PC-9 (cell line): ENCODE measurements around the gene RPS27. TPM values are rescaled to one million over a fixed set of nuclear protein-coding genes. Genes with fewer than 3 reads are reported as not detected.
A peak's percentile ranks its signal among the peaks of the same experiment; 100 is the strongest.

Experiments
- BruUV-seq: library from RNA; stranded (reverse); fragments of 400-500 nt; replicated peaks from 2 replicates; lab custom pipeline; 2021; lab: Mats Ljungman, UMichigan
- CTCF ChIA-PET: fragments of 300-600 bp; sonication (Branson Sonifier 250); formaldehyde crosslinking; loops from one replicate; lab custom pipeline; 2022; ENCODE audit warnings: antibody characterized with exemption; lab: Charles Lee
- POLR2A ChIA-PET: fragments of 300-600 bp; sonication (Branson Sonifier 250); formaldehyde crosslinking; loops from one replicate; lab custom pipeline; 2022; ENCODE audit warnings: antibody characterized with exemption; ENCODE audit not compliant: unreplicated experiment; lab: Charles Lee
- DNase-seq, 2 experiments: peaks; one replicate each; pipeline versions ENCODE4 v3.0.0 to v3.0.0-alpha.2; 2015 to 2022; ENCODE audit warnings: mixed read lengths in 1 of 2
- H2AFZ ChIP-seq: fragments of 200-600 bp; sonication (generic); 2 replicates; pipeline ENCODE4 v1.8.1; 2017; ENCODE audit warnings: antibody characterized with exemption
- H3F3A ChIP-seq: fragments of 200-600 bp; sonication (generic); 2 replicates; pipeline ENCODE4 v1.8.1; 2017; ENCODE audit warnings: antibody characterized with exemption, mild to moderate bottlenecking, low read depth; ENCODE audit not compliant: insufficient read depth
- H3K27ac ChIP-seq: fragments of 200-600 bp; sonication (generic); 2 replicates; pipeline ENCODE4 v1.6.1; 2016; ENCODE audit warnings: mixed run types
- H3K27me3 ChIP-seq: fragments of 200-600 bp; sonication (generic); 2 replicates; pipeline ENCODE4 v1.6.1; 2016; ENCODE audit warnings: low read depth, mixed run types; ENCODE audit not compliant: insufficient read depth
- H3K36me3 ChIP-seq: fragments of 200-600 bp; sonication (generic); 2 replicates; pipeline ENCODE4 v1.6.1; 2016; ENCODE audit warnings: low read depth, mixed run types
- H3K4me1 ChIP-seq: fragments of 200-600 bp; sonication (generic); replicated peaks from 2 replicates; pipeline ENCODE4 v1.6.1; 2016; ENCODE audit warnings: mixed run types; ENCODE audit not compliant: insufficient read depth
- H3K4me2 ChIP-seq: fragments of 200-600 bp; sonication (generic); 2 replicates; pipeline ENCODE4 v1.6.1; 2017; ENCODE audit warnings: mixed run types
- H3K4me3 ChIP-seq: fragments of 200-600 bp; sonication (generic); 2 replicates; pipeline ENCODE4 v1.6.1; 2016; ENCODE audit warnings: mixed run types
- H3K79me2 ChIP-seq: fragments of 200-600 bp; sonication (generic); 2 replicates; pipeline ENCODE4 v1.6.1; 2017; ENCODE audit warnings: low read depth, mixed run types
- H3K9me2 ChIP-seq: fragments of 200-600 bp; sonication (generic); 2 replicates; pipeline ENCODE4 v1.8.1; 2017; ENCODE audit warnings: mild to moderate bottlenecking; ENCODE audit not compliant: insufficient read depth
- H3K9me3 ChIP-seq: fragments of 200-600 bp; sonication (generic); 2 replicates; pipeline ENCODE4 v1.8.1; 2016; ENCODE audit warnings: low read depth; ENCODE audit not compliant: insufficient read depth
- H4K20me1 ChIP-seq: fragments of 200-600 bp; sonication (generic); 2 replicates; pipeline ENCODE4 v1.8.1; 2017; ENCODE audit not compliant: insufficient read depth
- CTCF ChIP-seq: fragments of 200-600 bp; sonication (generic); conservative IDR thresholded peaks from 2 replicates; pipeline ENCODE4 v1.6.1; 2017; ENCODE audit warnings: mixed run types, antibody characterized with exemption, mild to moderate bottlenecking, moderate library complexity
- EZH2 ChIP-seq: fragments of 200-600 bp; sonication (generic); IDR thresholded peaks from 2 replicates; pipeline ENCODE4 v1.8.0; 2017; ENCODE audit warnings: antibody characterized with exemption, low read depth
- intact Hi-C: fragments of 100-400 bp; cut with micrococcal nuclease; formaldehyde crosslinking; loops from one replicate; pipeline ENCODE4 v1.10.0; 2022; ENCODE audit not compliant: unreplicated experiment
- total RNA-seq: library from RNA; stranded (reverse); gene quantifications from 2 replicates; pipeline ENCODE4 v1.2.3, GENCODE V29; 2021

Gene RPS27
- total RNA-seq, 1 experiment from 2014 or later, result 1,409 TPM

GRCh38 chr1:153953859-153954365 lies 36.6 kb upstream of the RPS27 start:
- H3K9me2 ChIP-seq, result no peaks in the 10 kb centered on the region
- TF ChIP-seq EZH2 (no peak), CTCF (no peak)
- H3K27me3 ChIP-seq, result no peaks in the 10 kb centered on the region
- no peak overlapping the region for H3K4me2 ChIP-seq
- intact Hi-C loops, result no loop called here
- H3K36me3 ChIP-seq, result peaks cover 9% of the 10 kb centered on the region
- no peak overlapping the region for H3K27ac ChIP-seq
- POLR2A ChIA-PET, result interaction anchor here (0.6 kb wide), 1 partner anchor 147 kb away, joined by 10 read pairs; no protein-coding TSS in a partner anchor
- no peak overlapping the region for H3K4me3 ChIP-seq
- H3K4me1 ChIP-seq, result peaks cover 13% of the 10 kb centered on the region
- H4K20me1 ChIP-seq, result peaks cover 28% of the 10 kb centered on the region
- no peak overlapping the region for H2AFZ ChIP-seq
- H3F3A ChIP-seq, result peaks cover 11% of the 10 kb centered on the region; the same call in 1 of the 2 replicates
- CTCF ChIA-PET, result no interaction called here
- no peaks in the 10 kb centered on the region for H3K9me3 ChIP-seq
- peaks cover 45% of the 10 kb centered on the region for H3K79me2 ChIP-seq
- no peak for DNase-seq
- no TSS peak for BruUV-seq

GRCh38 chr1:153954826-153955225 lies 35.7 kb upstream of the RPS27 start:
- ChIA-PET CTCF (no interaction called here), POLR2A (interaction anchor here (0.6 kb wide), 1 partner anchor 63 kb away, joined by 3 read pairs; no protein-coding TSS in a partner anchor)
- Histone ChIP-seq H3K9me3 (no peaks in the 10 kb centered on the region), H3K9me2 (no peaks in the 10 kb centered on the region), H4K20me1 (peaks cover 28% of the 10 kb centered on the region), H3K27me3 (no peaks in the 10 kb centered on the region), H3K4me3 (no peak overlapping the region), H3K4me1 (peaks cover 13% of the 10 kb centered on the region), H3F3A (peaks cover 12% of the 10 kb centered on the region; the same call in 1 of the 2 replicates), H3K36me3 (peaks cover 9% of the 10 kb centered on the region), H3K27ac (no peak overlapping the region), H3K79me2 (peaks cover 45% of the 10 kb centered on the region), H3K4me2 (no peak overlapping the region), H2AFZ (no peak overlapping the region)
- no peak for TF ChIP-seq EZH2
- no peak for TF ChIP-seq CTCF
- intact Hi-C loops, result no loop called here
- no TSS peak for BruUV-seq
- DNase-seq, result no peak

- intact Hi-C loops, result no loop called here
- H2AFZ ChIP-seq, result peak overlapping the region; percentile 84
- BruUV-seq, result no TSS peak
- H3K79me2 ChIP-seq, result peaks cover 65% of the 10 kb centered on the region
- ChIA-PET CTCF (interaction anchor here (1.7 kb wide), 1 partner anchor 10 kb away, joined by 4 read pairs; the partner anchor contains the start of gene DENND4B), POLR2A (interaction anchor here (0.6 kb wide), 1 partner anchor 10 kb away, joined by 3 read pairs; the partner anchor contains the start of gene CREB3L4)
- no peaks in the 10 kb centered on the region for H3K9me2 ChIP-seq
- peak overlapping the region; percentile 28; the same call in 1 of the 2 replicates for H3K27ac ChIP-seq
- peak overlapping the region; percentile 87 for H3K4me2 ChIP-seq
- no peaks in the 10 kb centered on the region for H3K9me3 ChIP-seq
- peak overlapping the region; percentile 67 for H3K4me3 ChIP-seq
- DNase-seq, result no peak
- H3K36me3 ChIP-seq, result peaks cover 4% of the 10 kb centered on the region; the same call in 1 of the 2 replicates
- peaks cover 25% of the 10 kb centered on the region for H3K4me1 ChIP-seq
- H3K27me3 ChIP-seq, result no peaks in the 10 kb centered on the region
- peaks cover 28% of the 10 kb centered on the region for H4K20me1 ChIP-seq
- TF ChIP-seq EZH2, result no peak
- TF ChIP-seq CTCF, result no peak
- peaks cover 28% of the 10 kb centered on the region for H3F3A ChIP-seq
These were observed 33.4 kb upstream of the RPS27 start for GRCh38 chr1:153956997-153957715.
